HepG2 (cell line): ENCODE data around the gene NBPF8.
"Not testable (repeated sequence)": the region's sequence is repeated elsewhere in the genome, so short reads cannot be mapped to it uniquely, and the experiment has no call there.

Experiments used
- CREB3 ChIP-seq: sonication (generic); formaldehyde crosslinking; IDR thresholded peaks from 2 replicates; pipeline ENCODE4 v1.5.0; 2020; ENCODE audit warnings: missing genetic modification reagents
- CTCF ChIP-seq: sonication (generic); formaldehyde crosslinking; IDR thresholded peaks from 2 replicates; pipeline ENCODE4 v1.5.0; 2020; ENCODE audit warnings: mild to moderate bottlenecking, missing genetic modification reagents, moderate library complexity
- HNRNPUL1 ChIP-seq: fragments of 200-400 bp; formaldehyde crosslinking; IDR thresholded peaks from 2 replicates; pipeline ENCODE4 v1.6.1; 2017; ENCODE audit warnings: low read depth, mild to moderate bottlenecking, low read length, moderate library complexity
- MXD1 ChIP-seq: sonication (generic); formaldehyde crosslinking; IDR thresholded peaks from 2 replicates; pipeline ENCODE4 v1.4.0; 2020; ENCODE audit warnings: mild to moderate bottlenecking, missing genetic modification reagents
- NFKBIZ ChIP-seq: IDR thresholded peaks from 2 replicates; pipeline ENCODE4 v1.6.1; 2018; ENCODE audit warnings: missing genetic modification reagents, missing compliant biosample characterization
- ZNF740 ChIP-seq: sonication (generic); formaldehyde crosslinking; IDR thresholded peaks from 2 replicates; pipeline ENCODE4 v1.4.0; 2020; ENCODE audit warnings: missing genetic modification reagents

- TF ChIP-seq MXD1; ZNF740 (CRISPR knock-in tag); NFKBIZ (CRISPR knock-in tag); CREB3 (CRISPR knock-in tag); CTCF (CRISPR knock-in tag); HNRNPUL1: not testable (repeated sequence)
Observed at GRCh38 chr1:120405348-120405747, 9.5 kb upstream of the NBPF8 start.
